SK-N-DZ (cell line): ENCODE data around the gene C22orf15.

Experiments
- DNase-seq: peaks from one replicate; pipeline ENCODE4 v3.0.0-alpha.2; 2015; ENCODE audit warnings: low spot score

Gene C22orf15

GRCh38 chr22:23750714-23751440 is 11.9 kb upstream of the C22orf15 start, which contains the start of gene ZNF70:
ZNF70 (minus strand) TSS chr22:23751112; CDS start chr22:23745140, 5,972 bp downstream.
- DNase-seq: peak; percentile 73

GRCh38 chr22:23751441-23751996 is 11.3 kb upstream of the C22orf15 start:
- DNase-seq: no peak

GRCh38 chr22:23752090-23752691 is 10.6 kb upstream of the C22orf15 start:
- DNase-seq: no peak

GRCh38 chr22:23752750-23753149 is 10.0 kb upstream of the C22orf15 start:
- DNase-seq: no peak

- no peak for DNase-seq
Observed at GRCh38 chr22:23753385-23753784, 9.4 kb upstream of the C22orf15 start.

- DNase-seq: no peak
Observed at GRCh38 chr22:23754220-23754919, 8.4 kb upstream of the C22orf15 start, which contains the start of gene VPREB3. VPREB3 (minus strand) TSS chr22:23754425; CDS start chr22:23754363, 62 bp downstream.

GRCh38 chr22:23754980-23755636 is 7.7 kb upstream of the C22orf15 start:
- DNase-seq: no peak

- DNase-seq: no peak
Observed at GRCh38 chr22:23755711-23756110, 7.1 kb upstream of the C22orf15 start.

GRCh38 chr22:23756891-23757290 is 5.9 kb upstream of the C22orf15 start:
- DNase-seq: no peak

GRCh38 chr22:23759566-23759965 is 3.2 kb upstream of the C22orf15 start:
- DNase-seq: no peak

GRCh38 chr22:23760056-23760455 is 2.7 kb upstream of the C22orf15 start:
- DNase-seq: no peak

- no peak for DNase-seq
Observed at GRCh38 chr22:23763579-23763945, 772 bp downstream of the C22orf15 start.

- DNase-seq: no peak
Observed at GRCh38 chr22:23763954-23764353, 1.2 kb downstream of the C22orf15 start.

GRCh38 chr22:23764899-23765881 is 2.4 kb downstream of the C22orf15 start:
- DNase-seq: no peak

GRCh38 chr22:23767303-23767672 is 4.5 kb downstream of the C22orf15 start:
- no peak for DNase-seq

- peak; percentile 87 for DNase-seq
Observed at GRCh38 chr22:23767673-23768548, 5.1 kb downstream of the C22orf15 start, which contains the start of gene CHCHD10. CHCHD10 (minus strand) TSS chr22:23767972; CDS start chr22:23767874, 98 bp downstream.

GRCh38 chr22:23769321-23769965 is 6.7 kb downstream of the C22orf15 start:
- no peak for DNase-seq

GRCh38 chr22:23772315-23772648 is 9.5 kb downstream of the C22orf15 start:
- no peak for DNase-seq
